Measurements from ENCODE around the gene PDE8B.

GRCh38 chr5:77358255-77359205, 148.1 kb downstream of the PDE8B start:
- no peak for TF ChIP-seq GATA2 (IDR thresholded peaks at IDR 0.05; ENCODE audit: low read depth, low read length)
- no peak for TF ChIP-seq GATA3 (IDR thresholded peaks at IDR 0.05; ENCODE audit: low read depth, low read length)

Data from SH-SY5Y (cell line).